Body of pancreas (tissue), 4 donors: ENCODE data around the gene RREB1.

Source experiments
- POLR2A ChIP-seq, 3 donors: fragments of 450-650 bp; IDR thresholded peaks; one replicate each; pipeline ENCODE4 v1.6.1; 2016; ENCODE audit warnings: antibody characterized with exemption in 3 of 3, mild to moderate bottlenecking in 2 of 3
- TF ChIP-seq, protein P1 (sequence below), 7 experiments: fragments of 450-650 bp in 4 of 7; fragments of 200-600 bp in 3 of 7; sonication (generic) in 3 of 7; IDR thresholded peaks; one replicate each; pipeline ENCODE4 v1.5.1; 2016 to 2019; ENCODE audit warnings: antibody characterized with exemption in 7 of 7

GRCh38 chr6:7298113-7298512 lies 190.4 kb downstream of the RREB1 start:
- TF ChIP-seq, protein P1, sequence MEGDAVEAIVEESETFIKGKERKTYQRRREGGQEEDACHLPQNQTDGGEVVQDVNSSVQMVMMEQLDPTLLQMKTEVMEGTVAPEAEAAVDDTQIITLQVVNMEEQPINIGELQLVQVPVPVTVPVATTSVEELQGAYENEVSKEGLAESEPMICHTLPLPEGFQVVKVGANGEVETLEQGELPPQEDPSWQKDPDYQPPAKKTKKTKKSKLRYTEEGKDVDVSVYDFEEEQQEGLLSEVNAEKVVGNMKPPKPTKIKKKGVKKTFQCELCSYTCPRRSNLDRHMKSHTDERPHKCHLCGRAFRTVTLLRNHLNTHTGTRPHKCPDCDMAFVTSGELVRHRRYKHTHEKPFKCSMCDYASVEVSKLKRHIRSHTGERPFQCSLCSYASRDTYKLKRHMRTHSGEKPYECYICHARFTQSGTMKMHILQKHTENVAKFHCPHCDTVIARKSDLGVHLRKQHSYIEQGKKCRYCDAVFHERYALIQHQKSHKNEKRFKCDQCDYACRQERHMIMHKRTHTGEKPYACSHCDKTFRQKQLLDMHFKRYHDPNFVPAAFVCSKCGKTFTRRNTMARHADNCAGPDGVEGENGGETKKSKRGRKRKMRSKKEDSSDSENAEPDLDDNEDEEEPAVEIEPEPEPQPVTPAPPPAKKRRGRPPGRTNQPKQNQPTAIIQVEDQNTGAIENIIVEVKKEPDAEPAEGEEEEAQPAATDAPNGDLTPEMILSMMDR (IDR thresholded peaks at IDR 0.05), result no peak
- no peak for TF ChIP-seq POLR2A (IDR thresholded peaks at IDR 0.05)
